PC-9 (cell line): Measurements from ENCODE around the gene GRPEL2. TPM values are rescaled to one million over a fixed set of nuclear protein-coding genes. Genes with fewer than 3 reads are reported as not detected.

Experiments
- BruUV-seq: library from RNA; stranded (reverse); fragments of 400-500 nt; replicated peaks from 2 replicates; lab custom pipeline; 2021; lab: Mats Ljungman, UMichigan
- CTCF ChIA-PET: fragments of 300-600 bp; sonication (Branson Sonifier 250); formaldehyde crosslinking; loops from one replicate; lab custom pipeline; 2022; ENCODE audit warnings: antibody characterized with exemption; lab: Charles Lee
- POLR2A ChIA-PET: fragments of 300-600 bp; sonication (Branson Sonifier 250); formaldehyde crosslinking; loops from one replicate; lab custom pipeline; 2022; ENCODE audit warnings: antibody characterized with exemption; ENCODE audit not compliant: unreplicated experiment; lab: Charles Lee
- DNase-seq, 2 experiments: peaks; one replicate each; pipeline versions ENCODE4 v3.0.0 to v3.0.0-alpha.2; 2015 to 2022; ENCODE audit warnings: mixed read lengths in 1 of 2
- H2AFZ ChIP-seq: fragments of 200-600 bp; sonication (generic); 2 replicates; pipeline ENCODE4 v1.8.1; 2017; ENCODE audit warnings: antibody characterized with exemption
- H3F3A ChIP-seq: fragments of 200-600 bp; sonication (generic); 2 replicates; pipeline ENCODE4 v1.8.1; 2017; ENCODE audit warnings: antibody characterized with exemption, mild to moderate bottlenecking, low read depth; ENCODE audit not compliant: insufficient read depth
- H3K27ac ChIP-seq: fragments of 200-600 bp; sonication (generic); 2 replicates; pipeline ENCODE4 v1.6.1; 2016; ENCODE audit warnings: mixed run types
- H3K27me3 ChIP-seq: fragments of 200-600 bp; sonication (generic); 2 replicates; pipeline ENCODE4 v1.6.1; 2016; ENCODE audit warnings: low read depth, mixed run types; ENCODE audit not compliant: insufficient read depth
- H3K36me3 ChIP-seq: fragments of 200-600 bp; sonication (generic); 2 replicates; pipeline ENCODE4 v1.6.1; 2016; ENCODE audit warnings: low read depth, mixed run types
- H3K4me1 ChIP-seq: fragments of 200-600 bp; sonication (generic); replicated peaks from 2 replicates; pipeline ENCODE4 v1.6.1; 2016; ENCODE audit warnings: mixed run types; ENCODE audit not compliant: insufficient read depth
- H3K4me2 ChIP-seq: fragments of 200-600 bp; sonication (generic); 2 replicates; pipeline ENCODE4 v1.6.1; 2017; ENCODE audit warnings: mixed run types
- H3K4me3 ChIP-seq: fragments of 200-600 bp; sonication (generic); 2 replicates; pipeline ENCODE4 v1.6.1; 2016; ENCODE audit warnings: mixed run types
- H3K79me2 ChIP-seq: fragments of 200-600 bp; sonication (generic); 2 replicates; pipeline ENCODE4 v1.6.1; 2017; ENCODE audit warnings: low read depth, mixed run types
- H3K9me2 ChIP-seq: fragments of 200-600 bp; sonication (generic); 2 replicates; pipeline ENCODE4 v1.8.1; 2017; ENCODE audit warnings: mild to moderate bottlenecking; ENCODE audit not compliant: insufficient read depth
- H3K9me3 ChIP-seq: fragments of 200-600 bp; sonication (generic); 2 replicates; pipeline ENCODE4 v1.8.1; 2016; ENCODE audit warnings: low read depth; ENCODE audit not compliant: insufficient read depth
- H4K20me1 ChIP-seq: fragments of 200-600 bp; sonication (generic); 2 replicates; pipeline ENCODE4 v1.8.1; 2017; ENCODE audit not compliant: insufficient read depth
- CTCF ChIP-seq: fragments of 200-600 bp; sonication (generic); conservative IDR thresholded peaks from 2 replicates; pipeline ENCODE4 v1.6.1; 2017; ENCODE audit warnings: mixed run types, antibody characterized with exemption, mild to moderate bottlenecking, moderate library complexity
- EZH2 ChIP-seq: fragments of 200-600 bp; sonication (generic); IDR thresholded peaks from 2 replicates; pipeline ENCODE4 v1.8.0; 2017; ENCODE audit warnings: antibody characterized with exemption, low read depth
- intact Hi-C: fragments of 100-400 bp; cut with micrococcal nuclease; formaldehyde crosslinking; loops from one replicate; pipeline ENCODE4 v1.10.0; 2022; ENCODE audit not compliant: unreplicated experiment
- total RNA-seq: library from RNA; stranded (reverse); gene quantifications from 2 replicates; pipeline ENCODE4 v1.2.3, GENCODE V29; 2021

GRPEL2 gene
- total RNA-seq, 1 experiment from 2014 or later = 32.4 TPM

- Histone ChIP-seq H3K4me3 (no peak overlapping the region), H3K4me1 (no peaks in the 10 kb centered on the region), H3K36me3 (peaks cover 4% of the 10 kb centered on the region; the same call in 1 of the 2 replicates), H2AFZ (no peak overlapping the region), H3K9me2 (no peaks in the 10 kb centered on the region), H3K27me3 (no peaks in the 10 kb centered on the region), H3K27ac (no peak overlapping the region), H3K79me2 (no peaks in the 10 kb centered on the region), H3K9me3 (no peaks in the 10 kb centered on the region), H3K4me2 (no peak overlapping the region), H3F3A (no peaks in the 10 kb centered on the region), H4K20me1 (no peaks in the 10 kb centered on the region)
- no peak for TF ChIP-seq EZH2
- intact Hi-C loops = no loop called here
- no TSS peak for BruUV-seq
- DNase-seq = no peak
- POLR2A ChIA-PET = no interaction called here
- CTCF ChIA-PET = no interaction called here
These were observed 47.1 kb upstream of the GRPEL2 start for GRCh38 chr5:149298163-149298562.

DNA sequence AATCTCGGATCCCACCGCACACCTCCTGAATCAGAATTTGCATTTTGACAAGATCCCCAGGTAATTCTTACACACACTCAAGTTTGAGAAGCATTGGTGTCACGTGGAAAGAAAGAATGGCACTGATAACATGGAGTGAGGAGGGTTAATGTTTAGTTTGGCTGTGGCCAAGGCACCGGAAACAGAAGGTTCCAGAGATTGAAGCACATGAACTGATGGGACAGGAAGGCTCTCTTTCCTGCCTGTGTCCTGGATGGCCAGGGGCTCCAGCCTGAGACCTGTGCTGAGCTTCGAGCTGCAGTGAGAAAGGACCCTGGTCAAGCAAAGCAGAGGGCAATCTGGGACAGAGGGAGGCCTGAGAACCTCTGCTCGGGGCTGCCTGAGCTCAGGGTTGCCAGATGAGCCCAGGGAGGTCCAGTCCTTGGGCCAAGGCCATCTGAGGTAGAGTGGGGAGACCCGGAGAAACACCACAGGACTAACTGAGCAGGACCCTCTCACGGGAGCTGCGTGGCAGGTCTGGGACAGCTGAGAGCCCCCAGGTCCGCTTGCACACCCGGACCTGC is 46.4 kb upstream of the GRPEL2 start:
- Histone ChIP-seq H3K27ac (no peak overlapping the region), H3K27me3 (no peaks in the 10 kb centered on the region), H2AFZ (no peak overlapping the region), H3K4me2 (no peak overlapping the region), H3K4me1 (no peaks in the 10 kb centered on the region), H3K36me3 (peaks cover 4% of the 10 kb centered on the region; the same call in 1 of the 2 replicates), H3K9me2 (no peaks in the 10 kb centered on the region), H3K79me2 (no peaks in the 10 kb centered on the region), H3F3A (no peaks in the 10 kb centered on the region), H4K20me1 (no peaks in the 10 kb centered on the region), H3K4me3 (no peak overlapping the region), H3K9me3 (no peaks in the 10 kb centered on the region)
- ChIA-PET CTCF (no interaction called here), POLR2A (interaction anchor here (0.6 kb wide), 1 partner anchor 497 kb away, joined by 3 read pairs; no protein-coding TSS in a partner anchor)
- intact Hi-C loops = no loop called here
- TF ChIP-seq EZH2 = no peak
- no peak for TF ChIP-seq CTCF
- DNase-seq = no peak
- no TSS peak for BruUV-seq

GRCh38 chr5:149299451-149300054 is 45.7 kb upstream of the GRPEL2 start:
- Histone ChIP-seq H3K4me2 (no peak overlapping the region), H3K79me2 (no peaks in the 10 kb centered on the region), H3K9me3 (no peaks in the 10 kb centered on the region), H2AFZ (no peak overlapping the region), H3K36me3 (peaks cover 4% of the 10 kb centered on the region; the same call in 1 of the 2 replicates), H3K27me3 (no peaks in the 10 kb centered on the region), H3K4me3 (no peak overlapping the region), H3K9me2 (no peaks in the 10 kb centered on the region), H4K20me1 (no peaks in the 10 kb centered on the region), H3F3A (no peaks in the 10 kb centered on the region), H3K4me1 (no peaks in the 10 kb centered on the region), H3K27ac (no peak overlapping the region)
- POLR2A ChIA-PET = no interaction called here
- no peak for DNase-seq
- CTCF ChIA-PET = no interaction called here
- no TSS peak for BruUV-seq
- intact Hi-C loops = no loop called here
- TF ChIP-seq CTCF (no peak), EZH2 (no peak)
